HepG2 (cell line): ENCODE data around the gene SLC22A23.

Source experiments
- BHLHE40 ChIP-seq: IDR thresholded peaks from 2 replicates; pipeline ENCODE4 v1.6.1; 2011; ENCODE audit warnings: low read length, improper control_type of control experiment
- FOXK1 ChIP-seq: sonication (generic); formaldehyde crosslinking; IDR thresholded peaks from 2 replicates; pipeline ENCODE4 v1.4.0; 2020; ENCODE audit warnings: low read depth, missing genetic modification reagents, borderline replicate concordance
- IRF2 ChIP-seq: IDR thresholded peaks from 2 replicates; pipeline ENCODE4 v1.6.1; 2018; ENCODE audit warnings: missing genetic modification reagents, missing compliant biosample characterization
- MAX ChIP-seq: IDR thresholded peaks from 2 replicates; pipeline ENCODE4 v1.6.1; 2012; ENCODE audit warnings: inconsistent platforms
- MAZ ChIP-seq, 2 experiments: sonication (generic) in 1 of 2; formaldehyde crosslinking in 1 of 2; IDR thresholded peaks; 2 replicates each; pipeline versions ENCODE4 v1.5.0 to v1.6.1; 2012 to 2020; ENCODE audit warnings: low read depth in 2 of 2, mild to moderate bottlenecking in 2 of 2, borderline replicate concordance in 1 of 2, improper control_type of control experiment in 1 of 2, low read length in 1 of 2, missing genetic modification reagents in 1 of 2, moderate library complexity in 1 of 2
- NCOA2 ChIP-seq: sonication (generic); formaldehyde crosslinking; IDR thresholded peaks from 2 replicates; pipeline ENCODE4 v1.8.0; 2022; ENCODE audit warnings: inconsistent platforms
- RAD21 ChIP-seq: fragments of 450-650 bp; formaldehyde crosslinking; IDR thresholded peaks from 2 replicates; pipeline ENCODE4 v1.5.0; 2020; ENCODE audit warnings: mild to moderate bottlenecking
- RERE ChIP-seq: IDR thresholded peaks from 2 replicates; pipeline ENCODE4 v1.6.1; 2016; ENCODE audit warnings: low read depth, missing genetic modification reagents, missing compliant biosample characterization
- U2AF1 ChIP-seq: fragments of 200-400 bp; formaldehyde crosslinking; optimal IDR thresholded peaks from 2 replicates; pipeline ENCODE3; 2017; ENCODE audit warnings: mild to moderate bottlenecking, low read depth, low read length
- ZNF207 ChIP-seq: fragments of 450-650 bp; IDR thresholded peaks from 2 replicates; pipeline ENCODE4 v1.6.1; 2016; ENCODE audit warnings: antibody characterized with exemption, borderline replicate concordance
- ZSCAN22 ChIP-seq: sonication (generic); formaldehyde crosslinking; IDR thresholded peaks from 2 replicates; pipeline ENCODE4 v1.4.0; 2020; ENCODE audit warnings: mild to moderate bottlenecking, missing genetic modification reagents

- peak; percentile 31; the same call in 1 of the 2 replicates for TF ChIP-seq NCOA2 (CRISPR knock-in tag)
- TF ChIP-seq BHLHE40, result no peak
- TF ChIP-seq MAX, result 0 out of 2 replicates have a peak, but pooled peaks have one; percentile 44
- TF ChIP-seq U2AF1, result no peak
- TF ChIP-seq ZNF207, result no peak
- TF ChIP-seq ZSCAN22, result no peak
- TF ChIP-seq RAD21, result no peak; the same call in 1 of the 2 replicates
- no peak for TF ChIP-seq RERE
- no peak for TF ChIP-seq FOXK1 (CRISPR knock-in tag)
- no peak for TF ChIP-seq IRF2 (CRISPR knock-in tag)
- no peak for TF ChIP-seq MAZ (IDR thresholded peaks at IDR 0.05; ENCODE audit: borderline replicate concordance, low read depth, low read length)
- no peak; the same call in 1 of the 2 replicates for TF ChIP-seq MAZ (CRISPR knock-in tag; IDR thresholded peaks at IDR 0.05; ENCODE audit: low read depth)
Measured at GRCh38 chr6:3444276-3445088, 12.4 kb downstream of the SLC22A23 start.
